Left lung (tissue), 10 donors: ENCODE measurements around the gene KCTD12. TPM values are rescaled to one million over a fixed set of nuclear protein-coding genes. Genes with fewer than 3 reads are reported as not detected.

ENCODE experiments used
- ATAC-seq: fragments of 200-7000 bp; cut with Tn5 transposase; one replicate; pipeline ENCODE4 v1.9.1; 2020; ENCODE audit warnings: moderate library complexity
- DNase-seq, 4 donors: peaks; one replicate each; pipeline ENCODE4 v3.0.0-alpha.2; 2013 to 2020
- H3K27ac ChIP-seq, 2 donors: fragments of 200-600 bp; sonication (generic) in 1 of 2; one replicate each; pipeline versions ENCODE4 v1.5.0 to v1.8.0; 2020 to 2021
- H3K27me3 ChIP-seq, 2 donors: fragments of 200-600 bp; sonication (generic) in 1 of 2; one replicate each; pipeline versions ENCODE4 v1.5.0 to v1.8.0; 2020 to 2021
- H3K36me3 ChIP-seq, 2 donors: fragments of 200-600 bp; sonication (generic) in 1 of 2; one replicate each; pipeline versions ENCODE4 v1.5.0 to v1.8.0; 2020 to 2021
- H3K4me1 ChIP-seq, 2 donors: fragments of 200-600 bp; one replicate each; pipeline ENCODE4 v1.8.0; 2021
- H3K4me3 ChIP-seq, 2 donors: fragments of 200-600 bp; sonication (generic) in 1 of 2; one replicate each; pipeline versions ENCODE4 v1.5.0 to v1.8.0; 2020 to 2021; ENCODE audit warnings: mild to moderate bottlenecking in 1 of 2
- H3K9me3 ChIP-seq, 2 donors: fragments of 200-600 bp; sonication (generic) in 1 of 2; one replicate each; pipeline versions ENCODE4 v1.5.0 to v1.8.0; 2020 to 2021
- CTCF ChIP-seq, 2 donors: fragments of 200-600 bp; sonication (generic) in 1 of 2; IDR thresholded peaks; one replicate each; pipeline versions ENCODE4 v1.5.0 to v1.8.0; 2021; ENCODE audit warnings: antibody characterized with exemption in 2 of 2
- intact Hi-C, 2 donors: fragments of 100-400 bp; cut with DNase I; formaldehyde crosslinking; loops; one replicate each; pipeline versions ENCODE4 v1.11.2 to v1.14.2; 2022
- polyA plus RNA-seq, 6 donors: library from polyadenylated mRNA; unstranded; fragments of 120-200 nt; gene quantifications; one replicate each; pipeline ENCODE4 v1.2.1, GENCODE V29; 2013; ENCODE audit not compliant: insufficient read length in 6 of 6
- total RNA-seq, 2 donors: library from RNA; stranded (reverse); fragmentation: NEBNext Ultra II Directional; extraction: Animal tissue kit (Norgen Biotek cat#: 25700); gene quantifications; one replicate each; pipeline ENCODE4 v1.2.1, GENCODE V29; 2021
- donor health status: DM: no; HTN: yes; CAD: no.
- donor health status: DM: no; HTN: no; CAD: no.

Gene KCTD12
- total and polyA plus RNA-seq, 8 donors: 153 to 234 (median 180) TPM

GRCh38 chr13:76832258-76832988, 53.8 kb downstream of the KCTD12 start:
- intact Hi-C loops: no loop called here
- no peaks in the 10 kb centered on the region for H3K27me3 ChIP-seq
- H3K4me1 ChIP-seq: no peaks in the 10 kb centered on the region
- H3K9me3 ChIP-seq: no peaks in the 10 kb centered on the region
- ATAC-seq (no peak), DNase-seq (no peak)
- no peak overlapping the region for H3K27ac ChIP-seq
- H3K4me3 ChIP-seq: no peak overlapping the region
- no peak for TF ChIP-seq CTCF (IDR thresholded peaks at IDR 0.05)
- no peaks in the 10 kb centered on the region for H3K36me3 ChIP-seq

GRCh38 chr13:76830805-76831204, 55.4 kb downstream of the KCTD12 start:
- no peaks in the 10 kb centered on the region for H3K27me3 ChIP-seq
- H3K9me3 ChIP-seq: no peaks in the 10 kb centered on the region
- no peak for TF ChIP-seq CTCF (IDR thresholded peaks at IDR 0.05)
- intact Hi-C loops: no loop called here
- DNase-seq (no peak), ATAC-seq (no peak)
- no peak overlapping the region for H3K27ac ChIP-seq
- H3K4me1 ChIP-seq: no peaks in the 10 kb centered on the region
- no peak overlapping the region for H3K4me3 ChIP-seq
- H3K36me3 ChIP-seq: no peaks in the 10 kb centered on the region

Other genes starting within 250 kb of the KCTD12 start
- 1 to 10 TPM in 1 of 2 donors, not detected in 1; 1.6 TPM for gene ACOD1, start 62.1 kb upstream of the KCTD12 start, total RNA-seq
- gene ACOD1, start 62.1 kb upstream of the KCTD12 start, polyA plus RNA-seq: not detected
- gene CLN5, start 105.7 kb upstream of the KCTD12 start, total RNA-seq: 10 to 100 TPM; 34.7 to 43.4 TPM
- gene CLN5, start 105.7 kb upstream of the KCTD12 start, polyA plus RNA-seq: 10 to 100 TPM; 34.0 to 43.1 (median 40.4) TPM
- gene FBXL3, start 140.8 kb upstream of the KCTD12 start, total RNA-seq: 10 to 100 TPM; 38.8 to 46.1 TPM
- gene FBXL3, start 140.8 kb upstream of the KCTD12 start, polyA plus RNA-seq: 10 to 100 TPM; 58.6 to 69.2 (median 62.5) TPM